ENCODE results near the gene CDK2. TPM values are rescaled to one million over a fixed set of nuclear protein-coding genes. Genes with fewer than 3 reads are reported as not detected.

The CDK2 gene
- polyA plus RNA-seq, 3 donors = 9.2 to 20.8 (median 16.8) TPM

Other genes with a start within 250 kb of the CDK2 start
- gene RDH5, start 246.4 kb upstream of the CDK2 start, polyA plus RNA-seq = 100 to 1,000 TPM in 1 of 3 donors, 10 to 100 TPM in 1, 1 to 10 TPM in 1; 9.1 to 172 (median 48.9) TPM
- gene CD63, start 237.8 kb upstream of the CDK2 start, polyA plus RNA-seq = 1,000 to 10,000 TPM in 2 of 3 donors, 100 to 1,000 TPM in 1; 611 to 1,583 (median 1,331) TPM
- gene GDF11, start 223.7 kb upstream of the CDK2 start, polyA plus RNA-seq = 10 to 100 TPM in 1 of 3 donors, 1 to 10 TPM in 2; 1.5 to 10.2 (median 2.2) TPM
- 10 to 100 TPM; 40.8 to 85.6 (median 65.7) TPM for gene SARNP, start 149.1 kb upstream of the CDK2 start, polyA plus RNA-seq
- gene ORMDL2, start 148.8 kb upstream of the CDK2 start, polyA plus RNA-seq = 10 to 100 TPM; 18.8 to 63.0 (median 27.2) TPM
- gene DNAJC14, start 137.2 kb upstream of the CDK2 start, polyA plus RNA-seq = 10 to 100 TPM; 10.6 to 17.5 (median 15.2) TPM
- 100 to 1,000 TPM in 1 of 3 donors, 10 to 100 TPM in 1, 1 to 10 TPM in 1; 4.4 to 100 (median 39.6) TPM for gene MMP19, start 123.9 kb upstream of the CDK2 start, polyA plus RNA-seq
- gene PYM1, start 38.9 kb upstream of the CDK2 start, polyA plus RNA-seq = 10 to 100 TPM; 16.8 to 33.6 (median 26.2) TPM
- 10 to 100 TPM; 16.9 to 21.4 (median 17.4) TPM for gene DGKA, start 35.7 kb upstream of the CDK2 start, polyA plus RNA-seq
- 1 to 10 TPM in 2 of 3 donors, under 1 TPM in 1; 0.42 to 2.9 (median 1.7) TPM for gene PMEL, start 788 bp upstream of the CDK2 start, polyA plus RNA-seq
- 10 to 100 TPM; 28.5 to 66.8 (median 47.4) TPM for gene RAB5B, start 7.2 kb downstream of the CDK2 start, polyA plus RNA-seq
- 10 to 100 TPM in 2 of 3 donors, 1 to 10 TPM in 1; 10.0 to 27.8 (median 15.7) TPM for gene SUOX, start 30.4 kb downstream of the CDK2 start, polyA plus RNA-seq
- 1 to 10 TPM; 1.5 to 4.9 (median 4.8) TPM for gene IKZF4, start 54.2 kb downstream of the CDK2 start, polyA plus RNA-seq
- gene RPS26, start 75.1 kb downstream of the CDK2 start, polyA plus RNA-seq = 1,000 to 10,000 TPM; 1,111 to 1,459 (median 1,152) TPM
- 10 to 100 TPM in 1 of 3 donors, 1 to 10 TPM in 2; 2.0 to 28.8 (median 4.5) TPM for gene ERBB3, start 113.3 kb downstream of the CDK2 start, polyA plus RNA-seq
- gene PA2G4, start 137.7 kb downstream of the CDK2 start, polyA plus RNA-seq = 100 to 1,000 TPM in 1 of 3 donors, 10 to 100 TPM in 2; 75.9 to 138 (median 83.2) TPM
- gene RPL41, start 149.8 kb downstream of the CDK2 start, polyA plus RNA-seq = 1,000 to 10,000 TPM; 6,348 to 7,135 (median 6,380) TPM
- gene ZC3H10, start 151.4 kb downstream of the CDK2 start, polyA plus RNA-seq = 1 to 10 TPM; 1.6 to 2.4 (median 1.9) TPM
- gene ESYT1, start 161.4 kb downstream of the CDK2 start, polyA plus RNA-seq = 100 to 1,000 TPM in 1 of 3 donors, 10 to 100 TPM in 2; 61.4 to 304 (median 94.5) TPM
- 10 to 100 TPM; 15.5 to 88.5 (median 48.0) TPM for gene MYL6B, start 185.8 kb downstream of the CDK2 start, polyA plus RNA-seq
- 1,000 to 10,000 TPM; 1,303 to 4,064 (median 3,695) TPM for gene MYL6, start 191.5 kb downstream of the CDK2 start, polyA plus RNA-seq
- 10 to 100 TPM; 21.4 to 53.8 (median 48.7) TPM for gene SMARCC2, start 222.7 kb downstream of the CDK2 start, polyA plus RNA-seq

Data from adipose tissue (tissue), 3 donors.